Muscle of leg (tissue), 11 donors: Measurements from ENCODE around the gene HOXA11. TPM values are rescaled to one million over a fixed set of nuclear protein-coding genes. Genes with fewer than 3 reads are reported as not detected.
A peak's percentile ranks its signal among the peaks of the same experiment; 100 is the strongest.

Experiments used
- DNase-seq: peaks from one replicate; pipeline ENCODE4 v3.0.0; 2013
- H3K27ac ChIP-seq: one replicate; pipeline ENCODE4 v1.5.1; 2013; ENCODE audit warnings: mild to moderate bottlenecking, low read length, control low read depth
- H3K27me3 ChIP-seq: one replicate; pipeline ENCODE4 v1.6.1; 2013; ENCODE audit warnings: low read length; ENCODE audit not compliant: control insufficient read depth, insufficient read depth
- H3K36me3 ChIP-seq: one replicate; pipeline ENCODE4 v1.6.1; 2013; ENCODE audit warnings: low read length; ENCODE audit not compliant: control insufficient read depth, insufficient read depth
- H3K4me1 ChIP-seq: one replicate; pipeline ENCODE4 v1.6.1; 2013; ENCODE audit warnings: low read length; ENCODE audit not compliant: control insufficient read depth, insufficient read depth
- H3K4me3 ChIP-seq: one replicate; pipeline ENCODE4 v1.5.1; 2013; ENCODE audit warnings: low read length, control low read depth
- H3K9me3 ChIP-seq: replicated peaks from 2 replicates; pipeline ENCODE4 v1.6.1; 2013; ENCODE audit warnings: low read depth, low read length; ENCODE audit not compliant: control insufficient read depth
- WGBS: methylation state at CpG from one replicate; pipeline ENCODE4 v1.1.5; 2013; ENCODE audit warnings: missing lambda C conversion rate; ENCODE audit not compliant: insufficient coverage; 5-methylcytosine and 5-hydroxymethylcytosine counted together
- polyA plus RNA-seq, 8 donors: library from polyadenylated mRNA; unstranded; fragments of 120-200 nt; gene quantifications; one replicate each; pipeline versions ENCODE4 v1.2.1 to v1.2.3, GENCODE V29; 2013; ENCODE audit warnings: inconsistent platforms in 1 of 8, low replicate concordance in 1 of 8; ENCODE audit not compliant: insufficient read length in 8 of 8, insufficient read depth in 1 of 8
- total RNA-seq: library from RNA; stranded (reverse); fragments of 120-200 nt; gene quantifications from one replicate; pipeline ENCODE4 v1.2.4, GENCODE V29; 2013

HOXA11 gene
- total and polyA plus RNA-seq, 9 donors = 2.0 to 12.0 (median 6.5) TPM

DNA sequence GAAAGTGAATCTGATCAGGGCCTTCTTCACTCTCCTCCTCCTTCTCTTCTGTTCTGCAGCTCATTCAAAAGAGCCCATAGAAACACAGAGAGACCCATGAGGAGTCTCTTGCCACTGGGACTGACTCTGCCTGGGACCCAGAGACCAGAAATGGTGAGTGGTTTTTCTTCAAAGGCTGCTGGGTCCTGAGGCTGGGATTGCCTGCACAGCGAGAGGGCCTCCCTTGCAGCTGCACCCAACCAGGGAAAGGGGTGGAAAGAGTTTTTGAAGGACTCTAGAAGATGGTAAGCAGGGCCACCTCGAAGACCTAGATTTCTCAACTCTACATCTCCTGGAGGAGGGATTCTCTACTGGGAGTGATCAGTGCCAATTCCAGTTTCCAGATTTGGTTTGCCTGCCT lies 30.3 kb upstream of the HOXA11 start:
- Histone ChIP-seq H3K27me3 (peaks cover 83% of the 10 kb centered on the region), H3K4me3 (no peak overlapping the region), H3K36me3 (no peaks in the 10 kb centered on the region), H3K4me1 (peaks cover 11% of the 10 kb centered on the region), H3K27ac (no peak overlapping the region), H3K9me3 (peaks cover 2% of the 10 kb centered on the region)
- DNase-seq = no peak
- WGBS = no CpG with 5 or more reads among the region's 2 CpGs

- peaks cover 83% of the 10 kb centered on the region for H3K27me3 ChIP-seq
- no peaks in the 10 kb centered on the region for H3K36me3 ChIP-seq
- DNase-seq = no peak
- H3K27ac ChIP-seq = no peak overlapping the region
- no peak overlapping the region for H3K4me3 ChIP-seq
- WGBS = 50% methylated on average over 1 of the region's 8 CpGs
- peaks cover 12% of the 10 kb centered on the region for H3K4me1 ChIP-seq
- H3K9me3 ChIP-seq = peaks cover 2% of the 10 kb centered on the region
Observed at GRCh38 chr7:27214239-27214950, 29.4 kb upstream of the HOXA11 start.

- WGBS = 56% methylated on average over 36 of the region's 50 CpGs
- Histone ChIP-seq H3K36me3 (no peaks in the 10 kb centered on the region), H3K27ac (no peak overlapping the region), H3K27me3 (peaks cover 84% of the 10 kb centered on the region), H3K9me3 (peaks cover 2% of the 10 kb centered on the region), H3K4me3 (no peak overlapping the region), H3K4me1 (peaks cover 12% of the 10 kb centered on the region)
- no peak for DNase-seq
Observed at GRCh38 chr7:27213433-27214238, 28.6 kb upstream of the HOXA11 start.

- WGBS = 14% methylated on average over 37 of the region's 52 CpGs
- H3K27ac ChIP-seq = no peak overlapping the region
- H3K36me3 ChIP-seq = no peaks in the 10 kb centered on the region
- H3K4me1 ChIP-seq = peaks cover 12% of the 10 kb centered on the region
- peaks cover 2% of the 10 kb centered on the region for H3K9me3 ChIP-seq
- H3K27me3 ChIP-seq = peaks cover 93% of the 10 kb centered on the region
- peak; percentile 32 for DNase-seq
- H3K4me3 ChIP-seq = no peak overlapping the region
Observed at GRCh38 chr7:27212497-27213432, 27.7 kb upstream of the HOXA11 start.

GRCh38 chr7:27211764-27212204 lies 26.8 kb upstream of the HOXA11 start:
- peaks cover 2% of the 10 kb centered on the region for H3K9me3 ChIP-seq
- H3K27ac ChIP-seq = no peak overlapping the region
- WGBS = 33% methylated on average over 1 of the region's 3 CpGs
- peaks cover 88% of the 10 kb centered on the region for H3K27me3 ChIP-seq
- H3K4me3 ChIP-seq = no peak overlapping the region
- peaks cover 12% of the 10 kb centered on the region for H3K4me1 ChIP-seq
- no peak for DNase-seq
- no peaks in the 10 kb centered on the region for H3K36me3 ChIP-seq

DNA sequence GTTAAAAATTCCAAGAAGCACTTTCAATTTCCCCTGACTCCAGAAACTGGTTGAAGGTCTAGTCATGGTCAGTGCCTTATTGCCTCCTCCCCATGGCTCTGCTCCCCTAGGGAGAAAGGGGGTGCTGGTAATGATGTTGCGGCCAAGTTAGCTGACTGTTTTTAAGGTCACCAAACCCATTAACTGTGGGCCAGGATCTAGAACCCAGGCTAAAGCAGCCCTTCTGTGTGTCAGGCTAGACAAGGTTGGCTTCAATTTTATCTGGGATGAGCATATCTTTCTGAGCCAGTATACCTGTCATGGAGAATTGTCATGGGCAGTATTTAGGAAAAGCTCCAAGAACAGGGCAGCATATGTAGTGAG lies 26.0 kb upstream of the HOXA11 start:
- no peak overlapping the region for H3K27ac ChIP-seq
- H3K4me3 ChIP-seq = no peak overlapping the region
- peaks cover 2% of the 10 kb centered on the region for H3K9me3 ChIP-seq
- H3K27me3 ChIP-seq = peaks cover 86% of the 10 kb centered on the region
- no peak for DNase-seq
- H3K36me3 ChIP-seq = no peaks in the 10 kb centered on the region
- peaks cover 12% of the 10 kb centered on the region for H3K4me1 ChIP-seq
- WGBS = no CpG with 5 or more reads among the region's 1 CpG

- Histone ChIP-seq H3K36me3 (no peaks in the 10 kb centered on the region), H3K4me1 (peaks cover 12% of the 10 kb centered on the region), H3K4me3 (no peak overlapping the region), H3K27me3 (peaks cover 88% of the 10 kb centered on the region), H3K9me3 (peaks cover 2% of the 10 kb centered on the region), H3K27ac (no peak overlapping the region)
- 12% methylated on average over 25 of the region's 32 CpGs for WGBS
- DNase-seq = peak; percentile 61
Observed at GRCh38 chr7:27210441-27211083, 25.5 kb upstream of the HOXA11 start.

DNA sequence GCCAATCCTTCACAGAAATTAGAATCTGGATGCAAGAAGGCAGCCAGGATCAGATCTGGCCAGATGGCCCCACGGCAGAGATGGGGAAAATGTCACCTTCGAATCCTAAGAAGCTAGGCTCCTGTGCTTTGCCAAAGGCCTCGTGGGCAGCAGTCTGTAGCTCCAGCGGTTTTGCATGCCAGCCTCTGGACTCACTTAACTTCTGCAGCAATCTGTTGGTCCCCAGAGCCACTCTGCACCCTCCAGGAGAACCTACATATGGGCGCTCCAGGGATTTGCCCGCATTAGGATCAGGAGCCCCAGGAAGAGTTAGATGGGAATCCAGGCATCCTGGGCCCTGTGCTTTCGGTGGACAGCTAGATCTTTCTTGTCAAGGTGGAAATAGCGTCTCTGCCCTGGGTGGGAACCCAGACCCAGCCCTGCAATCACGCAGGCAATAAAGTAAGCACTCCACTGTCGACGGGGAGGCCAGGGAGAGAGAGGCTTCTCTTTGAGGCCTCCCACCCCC lies 25.0 kb upstream of the HOXA11 start:
- Histone ChIP-seq H3K27ac (no peak overlapping the region), H3K27me3 (peaks cover 88% of the 10 kb centered on the region), H3K9me3 (peaks cover 2% of the 10 kb centered on the region), H3K4me1 (peaks cover 18% of the 10 kb centered on the region), H3K4me3 (no peak overlapping the region), H3K36me3 (no peaks in the 10 kb centered on the region)
- DNase-seq = no peak
- 52% methylated on average over 9 of the region's 11 CpGs for WGBS

DNA sequence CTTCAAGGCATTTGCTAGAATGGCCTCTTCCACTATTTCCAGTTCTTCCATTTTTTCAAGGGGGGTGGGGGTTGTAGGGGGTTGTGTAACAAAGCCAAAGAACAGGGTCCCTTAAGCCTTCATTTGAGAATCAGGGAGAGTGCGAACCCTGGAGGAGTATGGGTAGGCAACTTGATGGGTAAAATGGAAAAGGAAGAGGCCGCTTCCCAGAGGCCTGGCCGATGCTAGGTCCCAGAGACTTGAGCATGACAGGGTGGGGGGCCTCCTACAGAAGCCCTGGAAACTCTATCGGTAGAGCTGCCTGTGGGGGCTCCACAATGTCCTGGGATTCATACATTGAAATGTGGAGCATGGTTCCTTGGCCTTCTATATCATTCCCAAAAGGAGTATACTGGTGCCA lies 24.0 kb upstream of the HOXA11 start:
- Histone ChIP-seq H3K4me3 (no peak overlapping the region), H3K27ac (no peak overlapping the region), H3K36me3 (no peaks in the 10 kb centered on the region), H3K9me3 (peaks cover 2% of the 10 kb centered on the region), H3K27me3 (peaks cover 89% of the 10 kb centered on the region), H3K4me1 (peaks cover 22% of the 10 kb centered on the region)
- no peak for DNase-seq
- 93% methylated on average over 3 of the region's 4 CpGs for WGBS
